Activated CD4-positive, alpha-beta T cell treated with anti-CD3 and anti-CD28 coated beads for 48 hours (primary cell): ENCODE results near the gene ALK.

Source experiments
- DNase-seq: peaks from one replicate; pipeline ENCODE4 v3.0.0-alpha.2; 2020

The ALK gene

GRCh38 chr2:29606104-29607037 lies 315.0 kb downstream of the ALK start:
- no peak for DNase-seq

GRCh38 chr2:29603341-29603740 lies 318.0 kb downstream of the ALK start:
- no peak for DNase-seq

- DNase-seq: no peak
Observed at GRCh38 chr2:29601872-29602271, 319.5 kb downstream of the ALK start.

- DNase-seq: no peak
Observed at GRCh38 chr2:29601321-29601720, 320.1 kb downstream of the ALK start.

GRCh38 chr2:29599946-29600345 lies 321.4 kb downstream of the ALK start:
- DNase-seq: no peak

GRCh38 chr2:29598978-29599377 lies 322.4 kb downstream of the ALK start:
- DNase-seq: no peak

- DNase-seq: no peak
Observed at GRCh38 chr2:29597035-29597434, 324.4 kb downstream of the ALK start.

- DNase-seq: no peak
Observed at GRCh38 chr2:29596584-29596983, 324.8 kb downstream of the ALK start.

GRCh38 chr2:29591600-29591999 lies 329.8 kb downstream of the ALK start:
- no peak for DNase-seq

GRCh38 chr2:29590211-29590610 lies 331.2 kb downstream of the ALK start:
- no peak for DNase-seq

- no peak for DNase-seq
Observed at GRCh38 chr2:29589440-29590103, 331.8 kb downstream of the ALK start.

- no peak for DNase-seq
Observed at GRCh38 chr2:29587402-29588190, 333.8 kb downstream of the ALK start.

GRCh38 chr2:29586919-29587318 lies 334.5 kb downstream of the ALK start:
- DNase-seq: no peak

GRCh38 chr2:29583548-29584156 lies 337.7 kb downstream of the ALK start:
- no peak for DNase-seq

GRCh38 chr2:29583104-29583503 lies 338.3 kb downstream of the ALK start:
- DNase-seq: no peak

GRCh38 chr2:29582062-29582461 lies 339.3 kb downstream of the ALK start:
- DNase-seq: no peak

GRCh38 chr2:29580223-29580622 lies 341.2 kb downstream of the ALK start:
- DNase-seq: no peak

GRCh38 chr2:29579495-29580169 lies 341.8 kb downstream of the ALK start:
- DNase-seq: no peak

- no peak for DNase-seq
Observed at GRCh38 chr2:29578084-29578598, 343.2 kb downstream of the ALK start.

GRCh38 chr2:29576231-29576630 lies 345.2 kb downstream of the ALK start:
- DNase-seq: no peak

- DNase-seq: no peak
Observed at GRCh38 chr2:29575370-29575890, 346.0 kb downstream of the ALK start.

GRCh38 chr2:29573612-29574011 lies 347.8 kb downstream of the ALK start:
- no peak for DNase-seq
